ENCODE data around the gene C14orf39. TPM values are rescaled to one million over a fixed set of nuclear protein-coding genes. Genes with fewer than 3 reads are reported as not detected.

C14orf39 gene
- total RNA-seq, 2 donors from 2014 or later = not detected

- TF ChIP-seq CTCF (IDR thresholded peaks at IDR 0.05) = no peak
- Histone ChIP-seq H3K27me3 (peaks cover 27 to 57% of the 10 kb centered on the region in 2 donors), H3K36me3 (no peaks in the 10 kb centered on the region), H3K4me1 (peaks cover 0 to 35% of the 10 kb centered on the region in 2 donors), H3K9me3 (peaks cover 0 to 9% of the 10 kb centered on the region in 2 donors), H3K27ac (no peak overlapping the region), H3K4me3 (peak overlapping the region; percentile 19 to 42)
- DNase-seq (ENCODE audit: low spot score) = no peak
Observed at GRCh38 chr14:60514378-60514740, 28.5 kb upstream of the C14orf39 start.

GRCh38 chr14:60512973-60513571, 27.2 kb upstream of the C14orf39 start:
- peaks cover 0 to 44% of the 10 kb centered on the region in 2 donors for H3K4me1 ChIP-seq
- DNase-seq (ENCODE audit: low spot score) = no peak
- H3K27me3 ChIP-seq = peaks cover 37 to 70% of the 10 kb centered on the region in 2 donors
- TF ChIP-seq CTCF (IDR thresholded peaks at IDR 0.05) = no peak
- no peak overlapping the region for H3K4me3 ChIP-seq
- H3K36me3 ChIP-seq = no peaks in the 10 kb centered on the region
- peaks cover 0 to 9% of the 10 kb centered on the region in 2 donors for H3K9me3 ChIP-seq
- no peak overlapping the region for H3K27ac ChIP-seq

GRCh38 chr14:60512126-60512525, 26.3 kb upstream of the C14orf39 start:
- Histone ChIP-seq H3K4me1 (peaks cover 0 to 47% of the 10 kb centered on the region in 2 donors), H3K27ac (no peak overlapping the region), H3K36me3 (no peaks in the 10 kb centered on the region), H3K27me3 (peaks cover 45 to 80% of the 10 kb centered on the region in 2 donors), H3K9me3 (peaks cover 0 to 2% of the 10 kb centered on the region in 2 donors), H3K4me3 (no peak overlapping the region)
- no peak for DNase-seq (ENCODE audit: low spot score)
- TF ChIP-seq CTCF (IDR thresholded peaks at IDR 0.05) = no peak

- Histone ChIP-seq H3K4me3 (no peak overlapping the region), H3K27ac (no peak overlapping the region), H3K27me3 (peaks cover 50 to 90% of the 10 kb centered on the region in 2 donors), H3K36me3 (no peaks in the 10 kb centered on the region), H3K4me1 (peaks cover 0 to 50% of the 10 kb centered on the region in 2 donors), H3K9me3 (no peaks in the 10 kb centered on the region)
- no peak for DNase-seq (ENCODE audit: low spot score)
- TF ChIP-seq CTCF (IDR thresholded peaks at IDR 0.05) = no peak
Observed at GRCh38 chr14:60510951-60511599, 25.2 kb upstream of the C14orf39 start.

DNA sequence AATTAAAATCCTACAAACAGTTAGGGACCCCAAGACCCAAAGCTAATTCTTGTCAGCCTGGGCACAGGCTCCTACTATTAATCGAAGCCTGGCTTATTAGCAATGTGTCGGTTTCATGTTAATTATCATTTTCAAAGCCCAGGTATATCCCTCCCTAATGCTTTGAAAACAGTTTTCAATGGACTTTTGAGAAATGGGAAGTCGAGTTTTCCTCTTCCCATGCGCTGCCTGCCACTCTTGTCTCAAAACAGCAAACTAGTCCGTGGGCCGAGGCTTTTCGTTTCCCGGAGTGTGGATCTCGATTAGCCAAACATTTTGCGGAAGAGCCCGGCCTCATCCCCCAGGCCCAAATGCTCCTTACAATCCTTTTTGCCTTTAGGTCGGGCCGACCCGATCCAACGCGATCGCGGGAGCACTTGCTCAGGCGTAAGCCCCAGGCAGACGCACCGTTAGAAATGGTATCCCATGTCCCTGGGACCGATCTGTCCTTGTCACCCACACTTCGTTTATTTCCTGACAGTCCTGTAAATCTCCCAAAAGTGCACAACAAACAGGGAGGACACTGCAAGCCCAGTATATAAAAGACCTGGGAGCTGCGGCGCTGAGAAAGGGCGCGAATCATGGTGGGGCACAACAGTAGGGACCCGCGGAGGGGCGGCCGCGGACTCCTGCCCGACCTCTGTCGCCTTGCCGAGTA, 24.5 kb upstream of the C14orf39 start:
- H3K4me1 ChIP-seq = peaks cover 0 to 47% of the 10 kb centered on the region in 2 donors
- H3K4me3 ChIP-seq = no peak overlapping the region
- H3K36me3 ChIP-seq = no peaks in the 10 kb centered on the region
- peaks cover 57 to 87% of the 10 kb centered on the region in 2 donors for H3K27me3 ChIP-seq
- no peaks in the 10 kb centered on the region for H3K9me3 ChIP-seq
- no peak for DNase-seq (ENCODE audit: low spot score)
- H3K27ac ChIP-seq = no peak overlapping the region
- TF ChIP-seq CTCF (IDR thresholded peaks at IDR 0.05) = no peak

Data from right atrium auricular region (tissue), 2 donors.